ENCODE data around the gene TARDBP. TPM values are rescaled to one million over a fixed set of nuclear protein-coding genes. Genes with fewer than 3 reads are reported as not detected.
"Not testable (repeated sequence)": the region's sequence is repeated elsewhere in the genome, so short reads cannot be mapped to it uniquely, and the experiment has no call there.

Gene TARDBP
- total and polyA plus RNA-seq, 7 donors = 91.8 to 387 (median 132) TPM

DNA sequence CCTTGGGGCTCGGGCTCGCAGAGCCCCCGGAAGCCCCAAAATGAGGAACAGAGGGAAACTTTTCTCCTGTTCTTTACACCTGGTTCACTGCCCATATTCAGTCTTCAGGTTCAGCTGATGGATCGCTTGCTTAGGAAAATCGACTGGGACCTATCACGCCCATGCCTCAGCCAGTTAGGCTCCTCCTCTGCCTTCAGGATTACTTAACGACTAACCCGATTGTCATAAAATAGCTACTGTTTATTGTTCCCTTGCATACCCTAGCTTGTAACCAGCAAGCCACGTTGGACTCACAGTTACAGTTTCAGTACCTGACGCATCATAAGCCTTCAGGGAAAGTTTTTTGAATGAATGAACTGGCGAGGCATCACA is 692 bp downstream of the TARDBP start:
- Histone ChIP-seq H3K27me3 (ENCODE audit: insufficient read depth in 3 of 3, low read length in 2 of 3) (no peaks in the 10 kb centered on the region), H3K9me3 (no peaks in the 10 kb centered on the region), H3K4me1 (peaks cover 37% of the 10 kb centered on the region), H3K27ac (peak overlapping the region; percentile 97), H3K4me3 (peak overlapping the region; percentile 93), H3K36me3 (ENCODE audit: insufficient read depth in 1 of 2, low read depth in 1 of 2) (peaks cover 4 to 50% of the 10 kb centered on the region in 2 donors)
- peak in 2 of 4 donors; percentile 2 for ATAC-seq
- 1 to 3% (median 2%) methylated on average over 11 of the region's 11 CpGs for WGBS, 3 donors
- DNase-seq = no peak
- TF ChIP-seq, protein P1, sequence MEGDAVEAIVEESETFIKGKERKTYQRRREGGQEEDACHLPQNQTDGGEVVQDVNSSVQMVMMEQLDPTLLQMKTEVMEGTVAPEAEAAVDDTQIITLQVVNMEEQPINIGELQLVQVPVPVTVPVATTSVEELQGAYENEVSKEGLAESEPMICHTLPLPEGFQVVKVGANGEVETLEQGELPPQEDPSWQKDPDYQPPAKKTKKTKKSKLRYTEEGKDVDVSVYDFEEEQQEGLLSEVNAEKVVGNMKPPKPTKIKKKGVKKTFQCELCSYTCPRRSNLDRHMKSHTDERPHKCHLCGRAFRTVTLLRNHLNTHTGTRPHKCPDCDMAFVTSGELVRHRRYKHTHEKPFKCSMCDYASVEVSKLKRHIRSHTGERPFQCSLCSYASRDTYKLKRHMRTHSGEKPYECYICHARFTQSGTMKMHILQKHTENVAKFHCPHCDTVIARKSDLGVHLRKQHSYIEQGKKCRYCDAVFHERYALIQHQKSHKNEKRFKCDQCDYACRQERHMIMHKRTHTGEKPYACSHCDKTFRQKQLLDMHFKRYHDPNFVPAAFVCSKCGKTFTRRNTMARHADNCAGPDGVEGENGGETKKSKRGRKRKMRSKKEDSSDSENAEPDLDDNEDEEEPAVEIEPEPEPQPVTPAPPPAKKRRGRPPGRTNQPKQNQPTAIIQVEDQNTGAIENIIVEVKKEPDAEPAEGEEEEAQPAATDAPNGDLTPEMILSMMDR (IDR thresholded peaks at IDR 0.05) = no peak
- intact Hi-C loops (cut with DNase I) = loop anchor here in 1 of 2 donors (10.0 kb wide), 1 partner anchor 48 kb away; no protein-coding TSS in a partner anchor

DNA sequence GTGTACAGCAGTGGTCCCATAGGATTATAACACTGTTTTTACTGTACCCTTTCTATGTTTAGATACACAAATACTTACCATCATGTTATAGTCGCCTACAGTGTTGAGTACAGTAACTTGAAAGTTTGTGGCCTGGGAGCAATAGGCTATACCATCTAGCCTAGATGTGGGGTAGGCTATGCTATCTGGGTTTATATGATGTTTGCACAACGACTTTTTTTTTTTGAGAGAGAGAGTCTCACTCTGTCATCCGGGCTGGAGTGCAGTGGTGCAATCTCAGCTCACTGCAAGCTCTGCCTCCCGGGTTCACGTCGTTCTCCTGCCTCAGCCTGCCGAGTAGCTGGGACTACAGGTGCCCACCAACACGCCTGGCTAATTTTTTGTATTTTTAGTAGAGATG is 6.9 kb downstream of the TARDBP start:
- Histone ChIP-seq H3K36me3 (ENCODE audit: insufficient read depth in 1 of 2, low read depth in 1 of 2) (peaks cover 10 to 100% of the 10 kb centered on the region in 2 donors), H3K27ac (peak overlapping the region; percentile 60), H3K4me1 (peaks cover 34% of the 10 kb centered on the region)
- H3K9me3 ChIP-seq; H3K27me3 ChIP-seq (ENCODE audit: insufficient read depth in 3 of 3, low read length in 2 of 3); H3K4me3 ChIP-seq; DNase-seq: not testable (repeated sequence)
- WGBS, 3 donors = 78 to 83% (median 81%) methylated on average over 8 of the region's 8 CpGs
- intact Hi-C loops (cut with DNase I) = loop anchor here in 1 of 2 donors (10.0 kb wide), 1 partner anchor 55 kb away; no protein-coding TSS in a partner anchor
- ATAC-seq = peak in 2 of 4 donors; percentile 9 to 24

DNA sequence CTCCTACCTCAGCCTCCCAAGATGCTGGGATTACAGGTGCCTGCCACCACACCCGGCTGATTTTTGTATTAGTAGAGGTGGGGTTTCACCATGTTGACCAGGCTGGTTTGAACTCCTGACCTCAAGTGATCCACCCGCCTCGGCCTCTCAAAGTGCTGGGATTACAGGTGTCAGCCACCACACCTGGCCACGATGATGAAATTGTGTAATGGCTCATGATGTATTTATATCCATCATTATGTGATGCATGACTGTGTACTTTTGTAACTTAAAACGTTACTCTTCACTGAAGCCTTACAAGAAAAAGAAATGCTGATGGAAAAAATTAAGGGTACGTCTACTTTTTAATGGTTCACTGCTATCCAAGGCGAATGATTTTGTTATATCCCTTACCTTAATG is 7.5 kb downstream of the TARDBP start:
- no peak for DNase-seq
- H3K4me3 ChIP-seq = no peak overlapping the region
- peaks cover 8 to 100% of the 10 kb centered on the region in 2 donors for H3K36me3 ChIP-seq (ENCODE audit: insufficient read depth in 1 of 2, low read depth in 1 of 2)
- no peaks in the 10 kb centered on the region for H3K27me3 ChIP-seq (ENCODE audit: insufficient read depth in 3 of 3, low read length in 2 of 3)
- peak; percentile 76 to 88 (median 84) for ATAC-seq
- H3K27ac ChIP-seq = peak overlapping the region; percentile 60
- 56 to 79% (median 62%) methylated on average over 7 of the region's 7 CpGs for WGBS, 3 donors
- TF ChIP-seq, protein P1 (IDR thresholded peaks at IDR 0.05) = no peak
- intact Hi-C loops (cut with DNase I) = loop anchor here in 1 of 2 donors (10.0 kb wide), 1 partner anchor 55 kb away; no protein-coding TSS in a partner anchor
- H3K4me1 ChIP-seq = peaks cover 35% of the 10 kb centered on the region
- H3K9me3 ChIP-seq = no peaks in the 10 kb centered on the region

DNA sequence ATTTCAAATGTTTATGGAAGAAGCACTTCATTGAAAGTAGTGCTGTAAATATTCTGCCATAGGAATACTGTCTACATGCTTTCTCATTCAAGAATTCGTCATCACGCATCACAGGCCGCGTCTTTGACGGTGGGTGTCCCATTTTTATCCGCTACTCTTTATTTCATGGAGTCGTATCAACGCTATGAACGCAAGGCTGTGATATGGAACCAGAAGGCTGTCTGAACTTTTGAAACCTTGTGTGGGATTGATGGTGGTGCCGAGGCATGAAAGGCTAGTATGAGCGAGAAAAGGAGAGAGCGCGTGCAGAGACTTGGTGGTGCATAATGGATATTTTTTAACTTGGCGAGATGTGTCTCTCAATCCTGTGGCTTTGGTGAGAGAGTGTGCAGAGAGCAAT is 10.7 kb downstream of the TARDBP start:
- ATAC-seq = no peak
- Histone ChIP-seq H3K27me3 (ENCODE audit: insufficient read depth in 3 of 3, low read length in 2 of 3) (no peaks in the 10 kb centered on the region), H3K36me3 (ENCODE audit: insufficient read depth in 1 of 2, low read depth in 1 of 2) (peaks cover 8 to 100% of the 10 kb centered on the region in 2 donors), H3K4me1 (peaks cover 18% of the 10 kb centered on the region), H3K9me3 (no peaks in the 10 kb centered on the region), H3K4me3 (no peak overlapping the region), H3K27ac (no peak overlapping the region)
- WGBS, 3 donors = 91 to 95% (median 92%) methylated on average over 14 of the region's 14 CpGs
- TF ChIP-seq, protein P1 (IDR thresholded peaks at IDR 0.05) = no peak
- intact Hi-C loops (cut with DNase I) = no loop called here
- DNase-seq = no peak

DNA sequence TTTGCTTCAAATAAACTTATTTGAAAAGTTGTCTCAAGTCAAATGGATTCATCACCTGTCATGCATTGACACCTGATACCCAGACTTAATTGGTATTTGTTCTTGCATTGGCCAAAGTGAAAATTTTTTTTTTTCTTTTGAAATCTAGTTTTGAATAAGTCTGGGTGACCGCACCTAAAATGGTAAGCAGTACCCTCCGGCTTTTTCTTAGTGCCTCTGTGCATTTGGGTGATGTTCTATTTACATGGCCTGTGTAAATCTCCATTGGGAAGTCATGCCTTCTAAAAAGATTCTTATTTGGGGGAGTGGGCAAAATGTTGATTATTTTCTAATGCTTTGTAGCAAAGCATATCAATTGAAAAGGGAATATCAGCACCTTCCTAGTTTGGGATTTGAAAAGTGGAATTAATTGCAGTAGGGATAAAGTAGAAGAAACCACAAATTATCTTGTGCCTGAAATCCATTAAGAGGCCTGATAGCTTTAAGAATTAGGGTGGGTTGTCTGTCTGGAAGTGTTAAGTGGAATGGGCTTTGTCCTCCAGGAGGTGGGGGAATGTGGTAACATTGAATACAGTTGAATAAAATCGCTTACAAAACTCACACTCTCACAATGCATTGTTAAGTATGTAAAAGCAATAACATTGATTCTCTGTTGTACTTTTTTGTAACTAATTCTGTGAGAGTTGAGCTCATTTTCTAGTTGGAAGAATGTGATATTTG is 11.9 kb downstream of the TARDBP start:
- no peaks in the 10 kb centered on the region for H3K9me3 ChIP-seq
- no peak overlapping the region for H3K4me3 ChIP-seq
- 90 to 95% (median 91%) methylated on average over 3 of the region's 3 CpGs for WGBS, 3 donors
- ATAC-seq (no peak), DNase-seq (no peak)
- intact Hi-C loops (cut with DNase I) = no loop called here
- no peaks in the 10 kb centered on the region for H3K27me3 ChIP-seq (ENCODE audit: insufficient read depth in 3 of 3, low read length in 2 of 3)
- TF ChIP-seq, protein P1 (IDR thresholded peaks at IDR 0.05) = no peak
- peaks cover 14% of the 10 kb centered on the region for H3K4me1 ChIP-seq
- H3K36me3 ChIP-seq (ENCODE audit: insufficient read depth in 1 of 2, low read depth in 1 of 2) = peaks cover 8 to 94% of the 10 kb centered on the region in 2 donors
- peak overlapping the region; percentile 5 for H3K27ac ChIP-seq
